GM19240 (cell line): Measurements from ENCODE around the gene DNMT3B.

Experiments used
- DNase-seq: peaks from one replicate; pipeline ENCODE4 v3.0.0; 2011; ENCODE audit warnings: low spot score; ENCODE audit not compliant: insufficient read length

Gene DNMT3B

DNA sequence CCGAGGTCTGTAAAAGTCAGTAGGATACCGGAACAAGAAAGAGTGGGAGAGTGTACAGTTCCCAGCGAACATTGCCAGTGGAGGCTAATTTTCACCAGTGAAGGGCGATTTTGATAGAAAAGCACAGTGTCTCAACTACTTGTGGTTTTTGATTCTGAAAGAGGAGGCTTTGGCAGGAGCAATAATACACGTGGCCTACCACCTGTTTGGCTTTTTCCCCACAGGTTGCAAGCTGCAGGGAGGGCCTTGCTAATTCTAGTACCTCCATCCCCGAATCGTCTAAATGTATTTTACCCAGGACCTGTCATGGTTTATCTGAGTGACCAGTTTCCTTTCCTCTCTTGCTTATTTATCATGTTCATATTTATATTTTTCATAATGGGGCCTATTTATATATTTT is 93.2 kb downstream of the DNMT3B start:
- no peak for DNase-seq

DNA sequence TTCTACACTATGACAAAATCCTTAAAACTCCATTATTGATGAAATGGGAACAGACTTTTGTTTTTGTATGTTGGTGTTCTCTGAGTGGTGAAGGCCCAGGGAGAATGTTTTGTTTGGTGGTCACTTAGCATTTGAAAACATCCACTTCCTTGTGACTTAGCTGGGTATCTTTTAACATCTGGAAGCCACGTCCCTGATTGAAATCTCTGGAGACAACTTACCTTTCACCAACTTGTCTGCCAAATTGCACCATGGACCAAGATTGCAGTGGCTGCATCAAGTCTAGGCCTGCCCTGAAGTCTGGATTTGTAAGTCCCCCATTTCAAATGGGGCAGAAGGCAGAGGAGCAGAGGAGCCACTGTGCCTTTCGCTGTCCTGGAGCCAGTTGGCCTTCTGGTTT is 96.0 kb downstream of the DNMT3B start:
- no peak for DNase-seq
